Measurements from ENCODE around the gene SYT1. TPM values are rescaled to one million over a fixed set of nuclear protein-coding genes. Genes with fewer than 3 reads are reported as not detected.

SYT1 gene
- total and polyA plus RNA-seq, 2 donors (not counting 3 experiments of a cell fraction or from before 2014, with no cell fraction given), result 3.2 to 15.3 TPM

GRCh38 chr12:79337662-79338290 is 473.2 kb downstream of the SYT1 start:
- BruUV-seq (replicated peaks), result no TSS peak
- Histone ChIP-seq H3K4me2 (ENCODE audit: insufficient read depth, low read length) (no peak overlapping the region), H3K9me3 (replicated peaks; ENCODE audit: control insufficient read depth, insufficient read depth, low read length) (no peaks in the 10 kb centered on the region), H3K36me3 (ENCODE audit: control insufficient read depth in 2 of 2, extremely low read depth in 1 of 2, insufficient read depth in 2 of 2, low read length in 2 of 2) (no peaks in the 10 kb centered on the region), H4K20me1 (replicated peaks; ENCODE audit: control insufficient read depth, extremely low read depth, insufficient read depth, low read length) (no peaks in the 10 kb centered on the region), H3K9ac (replicated peaks; ENCODE audit: extremely low read depth, insufficient read depth, low read length) (no peak overlapping the region), H2AFZ (ENCODE audit: low read depth, low read length) (no peak overlapping the region), H3K4me3 (replicated peaks in 1 of 3; ENCODE audit: insufficient read depth in 1 of 3, low read depth in 1 of 3, low read length in 3 of 3) (no peak overlapping the region), H3K27ac (ENCODE audit: insufficient read depth, low read depth, low read length) (no peak overlapping the region), H3K27me3 (ENCODE audit: control insufficient read depth in 2 of 2, insufficient read depth in 2 of 2, low read length in 2 of 2) (no peaks in the 10 kb centered on the region), H3K9me1 (replicated peaks; ENCODE audit: control insufficient read depth, extremely low read depth, insufficient read depth, low read length) (no peaks in the 10 kb centered on the region), H3K4me1 (ENCODE audit: control insufficient read depth, extremely low read depth, insufficient read depth, low read length) (no peaks in the 10 kb centered on the region), H3K79me2 (ENCODE audit: control insufficient read depth, insufficient read depth, low read length) (no peaks in the 10 kb centered on the region)
- dilution Hi-C loops (cut with MboI; ENCODE audit: extremely low pct_ligation_motif_present, low sequenced_read_pairs) (no loop called here), intact Hi-C loops (cut with micrococcal nuclease) (no loop called here)
- ChIA-PET POLR2A (no interaction called here), CTCF (interaction anchor here (0.5 to 1.5 kb wide), 2 partner anchors 868 to 1220 kb away, joined by 3 to 5 read pairs; no protein-coding TSS in a partner anchor)
- TF ChIP-seq EZH2 (IDR thresholded peaks at IDR 0.05; ENCODE audit: borderline replicate concordance, low read depth, low read length, severe bottlenecking) (no peak), POLR2A (IDR thresholded peaks at IDR 0.05; ENCODE audit: low read depth, low read length) (no peak), CTCF (IDR thresholded peaks at IDR 0.05; ENCODE audit: extremely low read depth in 1 of 2, insufficient read depth in 1 of 2, low read depth in 1 of 2, low read length in 2 of 2) (no peak), JUN (IDR thresholded peaks at IDR 0.05; ENCODE audit: borderline replicate concordance, insufficient read depth, insufficient read length, low read depth) (no peak), MYC (IDR thresholded peaks at IDR 0.05; ENCODE audit: low read depth, low read length) (no peak), POLR2AphosphoS5 (IDR thresholded peaks at IDR 0.05; ENCODE audit: insufficient read depth, low read depth, low read length) (no peak), FOS (IDR thresholded peaks at IDR 0.05; ENCODE audit: borderline replicate concordance, insufficient read depth, low read length) (no peak), MAX (IDR thresholded peaks at IDR 0.05; ENCODE audit: insufficient read depth, insufficient read length) (no peak), GATA2 (IDR thresholded peaks at IDR 0.05; ENCODE audit: insufficient read depth, insufficient read length, low read depth, low read length) (no peak)
- DNase-seq (ENCODE audit: low read depth, low spot score), result no peak
- no peak for FAIRE-seq

All from endothelial cell of umbilical vein (primary cell).